Osteocyte (in vitro differentiated cells): ENCODE results near the gene SMCO4. TPM values are rescaled to one million over a fixed set of nuclear protein-coding genes. Genes with fewer than 3 reads are reported as not detected.

ENCODE experiments used
- DNase-seq: peaks from one replicate; pipeline ENCODE4 v3.0.0; 2021; ENCODE audit warnings: mixed read lengths; ENCODE audit not compliant: unreplicated experiment; ENCODE audit errors: extremely low spot score
- H3K27ac Mint-ChIP-seq: one replicate; pipeline ENCODE4 v1.8.0; 2021; ENCODE audit warnings: mild to moderate bottlenecking, mixed read lengths; ENCODE audit not compliant: unreplicated experiment
- H3K27me3 Mint-ChIP-seq: one replicate; pipeline ENCODE4 v1.8.0; 2021; ENCODE audit warnings: mixed read lengths; ENCODE audit not compliant: unreplicated experiment
- H3K36me3 Mint-ChIP-seq: one replicate; pipeline ENCODE4 v1.8.0; 2021; ENCODE audit warnings: mixed read lengths; ENCODE audit not compliant: unreplicated experiment
- H3K4me1 Mint-ChIP-seq: one replicate; pipeline ENCODE4 v1.8.0; 2021; ENCODE audit warnings: mixed read lengths; ENCODE audit not compliant: unreplicated experiment
- H3K4me3 Mint-ChIP-seq: one replicate; pipeline ENCODE4 v1.8.0; 2021; ENCODE audit warnings: mild to moderate bottlenecking, moderate library complexity, mixed read lengths; ENCODE audit not compliant: unreplicated experiment
- H3K9me3 Mint-ChIP-seq: one replicate; pipeline ENCODE4 v1.8.0; 2021; ENCODE audit warnings: mixed read lengths; ENCODE audit not compliant: unreplicated experiment
- total RNA-seq: library from RNA; stranded (reverse); gene quantifications from 2 replicates; pipeline ENCODE4 v1.2.1, GENCODE V29; 2021
- TF ChIP-seq, protein P1 (sequence below): fragments of 200-600 bp; sonication (generic); IDR thresholded peaks from 2 replicates; pipeline ENCODE4 v1.5.0; 2021; ENCODE audit warnings: antibody characterized with exemption, mild to moderate bottlenecking, moderate library complexity

Gene SMCO4
- total RNA-seq, 1 donor from 2014 or later, result 14.7 TPM

DNA sequence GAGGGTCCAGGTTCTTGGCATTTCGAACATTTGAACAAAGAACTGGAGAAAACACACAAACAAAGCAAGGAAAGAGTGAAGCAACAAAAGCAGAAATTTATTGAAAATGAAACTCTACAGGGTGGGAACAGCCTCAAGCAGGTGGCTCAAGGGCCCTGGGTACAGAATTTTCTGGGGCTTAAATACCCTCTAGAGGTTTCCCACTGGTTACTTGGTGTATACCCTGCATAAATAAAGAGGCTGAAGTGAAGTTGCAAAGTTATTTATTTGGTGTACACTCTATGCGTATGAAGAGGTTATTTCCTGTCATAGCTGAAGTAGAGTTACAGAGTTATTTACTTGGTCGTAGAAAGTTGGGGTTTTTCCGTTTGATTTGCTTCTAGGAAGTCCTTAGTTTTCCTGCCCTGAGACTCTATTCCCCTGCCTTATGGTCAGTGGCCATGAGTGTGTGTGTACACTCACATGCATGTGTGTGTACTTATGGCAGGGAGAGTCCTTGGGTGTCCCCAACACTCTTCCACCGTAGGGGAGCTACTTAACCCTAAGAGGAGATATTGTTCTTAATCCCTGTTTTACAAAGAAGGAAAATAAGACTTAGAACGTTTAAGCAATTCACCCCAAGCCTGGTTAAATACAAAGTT lies 5.6 kb upstream of the SMCO4 start:
- Mint-ChIP-seq H3K27ac (no peak overlapping the region), H3K9me3 (no peaks in the 10 kb centered on the region), H3K4me3 (no peak overlapping the region), H3K36me3 (no peaks in the 10 kb centered on the region), H3K27me3 (peaks cover 55% of the 10 kb centered on the region), H3K4me1 (no peaks in the 10 kb centered on the region)
- TF ChIP-seq, protein P1, sequence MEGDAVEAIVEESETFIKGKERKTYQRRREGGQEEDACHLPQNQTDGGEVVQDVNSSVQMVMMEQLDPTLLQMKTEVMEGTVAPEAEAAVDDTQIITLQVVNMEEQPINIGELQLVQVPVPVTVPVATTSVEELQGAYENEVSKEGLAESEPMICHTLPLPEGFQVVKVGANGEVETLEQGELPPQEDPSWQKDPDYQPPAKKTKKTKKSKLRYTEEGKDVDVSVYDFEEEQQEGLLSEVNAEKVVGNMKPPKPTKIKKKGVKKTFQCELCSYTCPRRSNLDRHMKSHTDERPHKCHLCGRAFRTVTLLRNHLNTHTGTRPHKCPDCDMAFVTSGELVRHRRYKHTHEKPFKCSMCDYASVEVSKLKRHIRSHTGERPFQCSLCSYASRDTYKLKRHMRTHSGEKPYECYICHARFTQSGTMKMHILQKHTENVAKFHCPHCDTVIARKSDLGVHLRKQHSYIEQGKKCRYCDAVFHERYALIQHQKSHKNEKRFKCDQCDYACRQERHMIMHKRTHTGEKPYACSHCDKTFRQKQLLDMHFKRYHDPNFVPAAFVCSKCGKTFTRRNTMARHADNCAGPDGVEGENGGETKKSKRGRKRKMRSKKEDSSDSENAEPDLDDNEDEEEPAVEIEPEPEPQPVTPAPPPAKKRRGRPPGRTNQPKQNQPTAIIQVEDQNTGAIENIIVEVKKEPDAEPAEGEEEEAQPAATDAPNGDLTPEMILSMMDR, result no peak
- DNase-seq, result no peak

DNA sequence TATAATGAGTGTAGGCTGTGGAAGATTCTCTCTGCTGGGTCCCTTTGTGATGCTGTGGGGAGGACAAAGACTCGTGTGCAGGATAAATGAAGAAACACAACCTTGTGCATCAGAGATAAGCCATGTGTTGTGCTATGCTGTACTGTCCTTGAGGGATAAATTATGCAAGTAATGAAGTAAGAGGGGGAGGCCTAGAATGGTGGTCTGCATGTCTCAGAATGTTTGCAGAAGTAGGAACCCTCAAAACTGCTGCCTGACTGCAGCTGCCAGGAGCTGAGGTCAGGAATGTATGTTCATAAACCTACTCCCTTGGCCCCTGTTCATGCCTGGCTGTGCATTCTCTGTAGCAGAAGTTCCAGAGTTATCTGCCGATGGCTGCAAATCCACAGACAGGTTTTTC lies 4.6 kb upstream of the SMCO4 start:
- TF ChIP-seq, protein P1, result no peak
- Mint-ChIP-seq H3K27me3 (peaks cover 46% of the 10 kb centered on the region), H3K9me3 (no peaks in the 10 kb centered on the region), H3K4me3 (no peak overlapping the region), H3K27ac (no peak overlapping the region), H3K4me1 (peaks cover 5% of the 10 kb centered on the region), H3K36me3 (no peaks in the 10 kb centered on the region)
- no peak for DNase-seq

DNA sequence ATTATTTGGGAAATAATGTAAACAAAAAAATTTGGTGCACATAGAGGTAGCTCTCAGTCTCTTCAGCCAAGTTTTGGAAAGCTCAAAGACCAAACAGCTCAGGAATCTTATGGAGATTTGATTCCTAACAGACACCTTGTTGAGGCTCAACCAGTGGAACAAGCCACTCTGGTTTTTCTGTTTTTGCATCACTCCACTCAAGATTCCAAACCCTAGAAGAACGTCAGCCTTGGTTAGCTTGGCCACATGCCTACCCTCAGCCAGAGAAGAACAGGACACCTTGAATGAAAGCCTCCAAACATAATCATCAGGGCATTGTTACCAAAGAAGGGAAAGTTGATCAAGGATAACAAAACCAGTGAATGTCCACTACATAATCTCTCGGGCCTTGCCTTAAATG lies 3.8 kb upstream of the SMCO4 start:
- H3K27ac Mint-ChIP-seq, result no peak overlapping the region
- DNase-seq, result no peak
- TF ChIP-seq, protein P1, result no peak
- H3K9me3 Mint-ChIP-seq, result no peaks in the 10 kb centered on the region
- no peaks in the 10 kb centered on the region for H3K36me3 Mint-ChIP-seq
- H3K27me3 Mint-ChIP-seq, result peaks cover 43% of the 10 kb centered on the region
- H3K4me1 Mint-ChIP-seq, result peaks cover 9% of the 10 kb centered on the region
- H3K4me3 Mint-ChIP-seq, result no peak overlapping the region

DNA sequence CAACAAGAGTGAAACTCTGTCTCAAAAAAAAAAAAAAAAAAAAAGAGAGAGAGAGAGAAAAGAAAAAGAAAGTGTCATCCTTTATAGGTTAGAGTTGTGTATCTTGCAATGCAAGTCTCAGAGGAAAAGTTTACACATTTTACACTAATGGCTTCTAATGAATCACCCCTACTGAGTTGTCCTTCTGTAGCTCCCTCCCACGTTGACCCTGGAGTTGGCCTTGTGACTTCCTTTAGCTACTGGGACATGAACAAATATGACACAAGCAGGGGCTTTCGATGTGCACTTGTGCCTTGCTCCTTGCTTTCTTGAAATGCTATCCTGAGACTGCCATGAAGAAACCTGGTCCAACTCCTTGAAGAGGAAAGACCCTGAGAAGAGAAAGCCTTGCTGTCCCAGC lies 2.4 kb upstream of the SMCO4 start:
- Mint-ChIP-seq H3K27me3 (peaks cover 32% of the 10 kb centered on the region), H3K27ac (no peak overlapping the region)

DNA sequence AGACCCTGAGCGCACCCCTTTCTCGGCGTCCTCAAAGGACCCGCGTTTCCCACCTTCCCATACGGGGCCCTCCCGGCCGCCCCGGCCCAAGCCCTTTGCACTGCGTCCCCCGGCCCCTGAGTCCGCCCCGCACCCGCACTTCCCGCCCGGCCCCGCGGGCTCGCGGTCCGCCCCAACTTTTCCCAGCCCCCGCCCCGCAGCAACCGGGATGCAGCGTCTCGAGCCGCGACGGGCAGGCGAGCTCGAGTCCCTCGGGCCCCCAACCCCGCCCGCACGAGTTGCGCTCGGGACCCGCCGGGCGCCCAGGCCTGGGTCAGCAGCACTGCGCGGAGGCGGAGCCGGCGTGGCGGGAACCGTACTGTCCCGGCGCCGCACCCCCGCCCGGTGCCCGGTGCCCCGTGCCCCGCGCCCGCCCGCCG lies 371 bp downstream of the SMCO4 start:
- H3K36me3 Mint-ChIP-seq, result no peaks in the 10 kb centered on the region
- H3K27ac Mint-ChIP-seq, result peak overlapping the region; percentile 85
- peaks cover 18% of the 10 kb centered on the region for H3K4me1 Mint-ChIP-seq
- H3K4me3 Mint-ChIP-seq, result peak overlapping the region; percentile 84
- TF ChIP-seq, protein P1, result no peak
- DNase-seq, result no peak
- H3K9me3 Mint-ChIP-seq, result no peaks in the 10 kb centered on the region
- peaks cover 22% of the 10 kb centered on the region for H3K27me3 Mint-ChIP-seq

More for the DNA sequence above, 2.4 kb upstream of the SMCO4 start:
- no peaks in the 10 kb centered on the region for H3K36me3 Mint-ChIP-seq
- DNase-seq, result no peak
- TF ChIP-seq, protein P1, result no peak
- peaks cover 16% of the 10 kb centered on the region for H3K4me1 Mint-ChIP-seq
- H3K4me3 Mint-ChIP-seq, result no peak overlapping the region
- no peaks in the 10 kb centered on the region for H3K9me3 Mint-ChIP-seq
